ENCODE results near the gene ZNF768.
"Not testable (repeated sequence)": the region's sequence is repeated elsewhere in the genome, so short reads cannot be mapped to it uniquely, and the experiment has no call there.

ZNF768 gene

GRCh38 chr16:30533748-30534367, 7.5 kb upstream of the ZNF768 start:
- DNase-seq = peak in 1 of 51 donors; percentile 40

- no peak for DNase-seq
These were observed 6.8 kb upstream of the ZNF768 start for GRCh38 chr16:30533146-30533522.

GRCh38 chr16:30532285-30533145, 6.1 kb upstream of the ZNF768 start:
- DNase-seq = no peak

GRCh38 chr16:30530163-30531037, 4.0 kb upstream of the ZNF768 start:
- no peak for DNase-seq

GRCh38 chr16:30528799-30529457, 2.6 kb upstream of the ZNF768 start:
- no peak for DNase-seq

GRCh38 chr16:30527635-30528178, 1.3 kb upstream of the ZNF768 start:
- DNase-seq = peak in 3 of 51 donors; percentile 17 to 34 (median 30)

GRCh38 chr16:30526823-30527634, 663 bp upstream of the ZNF768 start:
- DNase-seq = peak; percentile 87 to 100 (median 98)

GRCh38 chr16:30525844-30526136, 576 bp downstream of the ZNF768 start:
- DNase-seq = no peak

- no peak for DNase-seq
These were observed 1.5 kb downstream of the ZNF768 start for GRCh38 chr16:30524575-30525568.

- peak in 7 of 51 donors; percentile 4 to 19 (median 9) for DNase-seq
These were observed 2.4 kb downstream of the ZNF768 start for GRCh38 chr16:30523768-30524574.

- not testable (repeated sequence) for DNase-seq
These were observed 3.5 kb downstream of the ZNF768 start for GRCh38 chr16:30522702-30523463.

- DNase-seq = peak in 1 of 51 donors; percentile 100
These were observed 4.3 kb downstream of the ZNF768 start for GRCh38 chr16:30521873-30522641.

GRCh38 chr16:30521476-30521872, 4.9 kb downstream of the ZNF768 start:
- DNase-seq = no peak

- peak in 1 of 51 donors; percentile 85 for DNase-seq
These were observed 7.0 kb downstream of the ZNF768 start for GRCh38 chr16:30519120-30520049.

- no peak for DNase-seq
These were observed 7.8 kb downstream of the ZNF768 start for GRCh38 chr16:30518552-30518951.

All from hypothalamus (tissue), 51 donors.